PC-3 (cell line): ENCODE measurements around the gene ZNF117. TPM values are rescaled to one million over a fixed set of nuclear protein-coding genes. Genes with fewer than 3 reads are reported as not detected.

Source experiments
- ATAC-seq: fragments of 200-7000 bp; cut with Tn5 transposase; 2 replicates; pipeline ENCODE4 v1.9.1; 2020; ENCODE audit warnings: mild to moderate bottlenecking, moderate library complexity
- BruUV-seq: library from RNA; stranded (reverse); fragments of 400-500 nt; replicated peaks from 2 replicates; lab custom pipeline; 2021; lab: Mats Ljungman, UMichigan
- CTCF ChIA-PET: fragments of 300-600 bp; sonication (Branson Sonifier 250); formaldehyde crosslinking; loops from one replicate; lab custom pipeline; 2022; ENCODE audit warnings: antibody characterized with exemption; lab: Charles Lee
- POLR2A ChIA-PET: fragments of 300-600 bp; sonication (Branson Sonifier 250); formaldehyde crosslinking; loops from one replicate; lab custom pipeline; 2022; ENCODE audit warnings: antibody characterized with exemption; ENCODE audit not compliant: unreplicated experiment; lab: Charles Lee
- DNase-seq: peaks from one replicate; pipeline ENCODE4 v3.0.0-alpha.2; 2015
- H2AFZ ChIP-seq: fragments of 300-600 bp; sonication (generic); 2 replicates; pipeline ENCODE4 v1.6.0; 2016; ENCODE audit warnings: antibody characterized with exemption, low read length
- H3F3A ChIP-seq: fragments of 300-600 bp; sonication (generic); one replicate; pipeline ENCODE4 v1.6.0; 2017; ENCODE audit warnings: antibody characterized with exemption, low read length, control low read depth, mild to moderate bottlenecking; ENCODE audit not compliant: unreplicated experiment
- H3K27ac ChIP-seq: fragments of 300-600 bp; sonication (generic); 2 replicates; pipeline ENCODE4 v1.5.1; 2016; ENCODE audit warnings: mild to moderate bottlenecking, low read length
- H3K27me3 ChIP-seq: fragments of 300-600 bp; sonication (generic); 2 replicates; pipeline ENCODE4 v1.6.1; 2016; ENCODE audit warnings: low read length, mixed read lengths
- H3K36me3 ChIP-seq: fragments of 300-600 bp; sonication (generic); 2 replicates; pipeline ENCODE4 v1.6.1; 2016; ENCODE audit warnings: low read depth, mixed run types, low read length, mixed read lengths
- H3K4me1 ChIP-seq: fragments of 300-600 bp; sonication (generic); 2 replicates; pipeline ENCODE4 v1.5.1; 2016; ENCODE audit warnings: low read length; ENCODE audit not compliant: insufficient read depth
- H3K4me2 ChIP-seq: fragments of 300-600 bp; sonication (generic); 2 replicates; pipeline ENCODE4 v1.6.0; 2016; ENCODE audit warnings: low read length
- H3K4me3 ChIP-seq: fragments of 300-600 bp; sonication (generic); 2 replicates; pipeline ENCODE4 v1.5.1; 2016; ENCODE audit warnings: mild to moderate bottlenecking, low read length, mixed read lengths
- H3K79me2 ChIP-seq: fragments of 300-600 bp; sonication (generic); 2 replicates; pipeline ENCODE4 v1.6.1; 2017; ENCODE audit warnings: low read length, mixed read lengths
- H3K9ac ChIP-seq: fragments of 300-600 bp; sonication (generic); 2 replicates; pipeline ENCODE4 v1.6.0; 2016; ENCODE audit warnings: mild to moderate bottlenecking, low read length
- H3K9me2 ChIP-seq: fragments of 300-600 bp; sonication (generic); replicated peaks from 2 replicates; pipeline ENCODE4 v1.6.1; 2016; ENCODE audit warnings: mixed run types, low read length, mixed read lengths
- H3K9me3 ChIP-seq: fragments of 300-600 bp; sonication (generic); 2 replicates; pipeline ENCODE4 v1.6.1; 2016; ENCODE audit warnings: low read length, mixed read lengths
- H4K20me1 ChIP-seq: fragments of 300-600 bp; sonication (generic); 2 replicates; pipeline ENCODE4 v1.6.1; 2016; ENCODE audit warnings: low read length, mixed read lengths
- EZH2 ChIP-seq: fragments of 300-600 bp; sonication (generic); IDR thresholded peaks from one replicate; pipeline ENCODE4 v1.6.1; 2017; ENCODE audit warnings: antibody characterized with exemption, mild to moderate bottlenecking, low read length; ENCODE audit not compliant: unreplicated experiment
- EZH2phosphoT487 ChIP-seq: fragments of 300-600 bp; sonication (generic); IDR thresholded peaks from 2 replicates; pipeline ENCODE4 v1.6.1; 2018; ENCODE audit warnings: mild to moderate bottlenecking, antibody characterized with exemption, low read length, borderline replicate concordance
- intact Hi-C: fragments of 100-400 bp; cut with micrococcal nuclease; formaldehyde crosslinking; loops from 2 replicates; pipeline ENCODE4 v1.9.0; 2023
- total RNA-seq: library from RNA; depleted of rRNA; stranded (reverse); fragments of >200 nt; gene quantifications from 2 replicates; pipeline ENCODE4 v1.2.3, GENCODE V29; 2014
- TF ChIP-seq, protein P1 (sequence below): fragments of 300-600 bp; sonication (generic); conservative IDR thresholded peaks from 2 replicates; pipeline ENCODE4 v1.5.1; 2017; ENCODE audit warnings: antibody characterized with exemption, low read depth, mild to moderate bottlenecking, low read length

Gene ZNF117
- total RNA-seq, 1 experiment from 2014 or later: 1.9 TPM

DNA sequence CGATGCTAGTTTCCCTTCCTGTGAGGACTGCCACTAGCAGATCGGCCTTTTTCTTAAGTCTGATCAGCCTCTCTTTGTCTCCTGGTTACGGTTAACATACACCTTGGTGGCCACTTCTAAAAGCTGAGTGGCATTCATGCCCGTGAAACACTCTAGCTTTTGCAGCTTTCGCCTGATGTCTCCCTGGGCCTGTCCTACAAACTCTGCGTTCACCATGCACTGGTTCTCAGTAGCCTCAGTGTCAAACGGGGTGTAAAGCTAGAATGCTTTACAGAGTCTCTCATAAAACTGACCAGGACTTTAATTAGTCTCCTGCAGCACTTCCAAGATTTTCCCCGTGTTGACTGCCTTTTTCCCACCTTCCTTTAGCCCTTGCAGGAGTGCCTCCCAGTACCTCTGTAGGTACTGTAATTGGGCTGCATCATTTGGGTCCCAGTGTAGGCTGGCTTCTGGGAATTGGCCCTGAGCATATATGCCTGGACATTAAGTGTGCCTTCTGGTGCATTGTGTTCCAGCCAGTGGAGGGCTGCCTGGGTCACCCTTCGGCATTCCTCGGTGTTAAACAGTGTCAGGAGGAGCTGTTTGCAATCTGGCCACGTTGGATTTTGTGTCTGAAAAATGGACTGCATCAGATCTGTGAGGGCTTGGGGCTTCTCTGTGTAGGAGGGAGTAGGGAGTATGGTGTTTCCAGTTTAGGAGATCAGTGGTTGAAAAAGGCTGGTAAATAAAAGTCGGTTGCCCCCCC, 6.5 kb upstream of the ZNF117 start:
- peak overlapping the region; percentile 80 for H3K27ac ChIP-seq
- H3K27me3 ChIP-seq: no peaks in the 10 kb centered on the region
- POLR2A ChIA-PET: no interaction called here
- CTCF ChIA-PET: no interaction called here
- intact Hi-C loops: no loop called here
- no peak for ATAC-seq
- H3K79me2 ChIP-seq: peaks cover 17% of the 10 kb centered on the region
- H3K36me3 ChIP-seq: peaks cover 42% of the 10 kb centered on the region
- peaks cover 7% of the 10 kb centered on the region; the same call in 1 of the 2 replicates for H3K9me3 ChIP-seq
- no peak for DNase-seq
- no peaks in the 10 kb centered on the region for H3K9me2 ChIP-seq
- no TSS peak for BruUV-seq
- H3K4me2 ChIP-seq: peak overlapping the region; percentile 30; the same call in 1 of the 2 replicates
- TF ChIP-seq EZH2: no peak
- TF ChIP-seq, protein P1, sequence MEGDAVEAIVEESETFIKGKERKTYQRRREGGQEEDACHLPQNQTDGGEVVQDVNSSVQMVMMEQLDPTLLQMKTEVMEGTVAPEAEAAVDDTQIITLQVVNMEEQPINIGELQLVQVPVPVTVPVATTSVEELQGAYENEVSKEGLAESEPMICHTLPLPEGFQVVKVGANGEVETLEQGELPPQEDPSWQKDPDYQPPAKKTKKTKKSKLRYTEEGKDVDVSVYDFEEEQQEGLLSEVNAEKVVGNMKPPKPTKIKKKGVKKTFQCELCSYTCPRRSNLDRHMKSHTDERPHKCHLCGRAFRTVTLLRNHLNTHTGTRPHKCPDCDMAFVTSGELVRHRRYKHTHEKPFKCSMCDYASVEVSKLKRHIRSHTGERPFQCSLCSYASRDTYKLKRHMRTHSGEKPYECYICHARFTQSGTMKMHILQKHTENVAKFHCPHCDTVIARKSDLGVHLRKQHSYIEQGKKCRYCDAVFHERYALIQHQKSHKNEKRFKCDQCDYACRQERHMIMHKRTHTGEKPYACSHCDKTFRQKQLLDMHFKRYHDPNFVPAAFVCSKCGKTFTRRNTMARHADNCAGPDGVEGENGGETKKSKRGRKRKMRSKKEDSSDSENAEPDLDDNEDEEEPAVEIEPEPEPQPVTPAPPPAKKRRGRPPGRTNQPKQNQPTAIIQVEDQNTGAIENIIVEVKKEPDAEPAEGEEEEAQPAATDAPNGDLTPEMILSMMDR: no peak
- TF ChIP-seq EZH2phosphoT487: no peak
- no peak overlapping the region for H3K4me3 ChIP-seq
- H3F3A ChIP-seq: no peaks in the 10 kb centered on the region
- no peak overlapping the region for H3K9ac ChIP-seq
- peaks cover 26% of the 10 kb centered on the region for H3K4me1 ChIP-seq
- H4K20me1 ChIP-seq: no peaks in the 10 kb centered on the region
- no peak overlapping the region for H2AFZ ChIP-seq

DNA sequence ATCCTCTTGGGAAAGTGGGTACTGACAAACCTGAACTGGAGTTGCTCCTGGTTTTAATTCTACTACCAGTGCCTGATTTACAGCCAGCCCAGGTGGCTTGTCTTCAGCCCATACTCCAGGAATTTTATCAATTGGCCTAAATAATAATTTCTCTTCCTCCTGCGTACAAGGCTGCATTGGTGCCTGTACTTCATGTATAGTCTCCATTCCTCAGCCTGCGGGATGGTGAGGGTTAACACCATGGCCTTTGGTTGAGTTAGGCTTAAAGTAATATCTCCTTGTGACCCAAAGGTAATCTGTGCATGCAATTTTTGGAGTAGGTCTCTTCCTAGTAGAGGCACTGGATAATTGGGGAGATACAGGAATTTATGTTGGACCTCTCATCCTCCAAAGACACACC, 5.5 kb upstream of the ZNF117 start:
- peaks cover 3% of the 10 kb centered on the region; the same call in 1 of the 2 replicates for H3K9me3 ChIP-seq
- DNase-seq (no peak), ATAC-seq (no peak)
- peaks cover 6% of the 10 kb centered on the region for H3K79me2 ChIP-seq
- no peak overlapping the region for H3K4me2 ChIP-seq
- no TSS peak for BruUV-seq
- H3K4me3 ChIP-seq: no peak overlapping the region
- CTCF ChIA-PET: no interaction called here
- POLR2A ChIA-PET: no interaction called here
- H3K27ac ChIP-seq: no peak overlapping the region
- H3K27me3 ChIP-seq: no peaks in the 10 kb centered on the region
- H3K9me2 ChIP-seq: no peaks in the 10 kb centered on the region
- H4K20me1 ChIP-seq: no peaks in the 10 kb centered on the region
- intact Hi-C loops: no loop called here
- peaks cover 38% of the 10 kb centered on the region for H3K36me3 ChIP-seq
- TF ChIP-seq, protein P1: no peak
- no peak for TF ChIP-seq EZH2
- no peak for TF ChIP-seq EZH2phosphoT487
- no peaks in the 10 kb centered on the region for H3F3A ChIP-seq
- no peak overlapping the region for H2AFZ ChIP-seq
- no peak overlapping the region for H3K9ac ChIP-seq
- H3K4me1 ChIP-seq: peaks cover 26% of the 10 kb centered on the region

DNA sequence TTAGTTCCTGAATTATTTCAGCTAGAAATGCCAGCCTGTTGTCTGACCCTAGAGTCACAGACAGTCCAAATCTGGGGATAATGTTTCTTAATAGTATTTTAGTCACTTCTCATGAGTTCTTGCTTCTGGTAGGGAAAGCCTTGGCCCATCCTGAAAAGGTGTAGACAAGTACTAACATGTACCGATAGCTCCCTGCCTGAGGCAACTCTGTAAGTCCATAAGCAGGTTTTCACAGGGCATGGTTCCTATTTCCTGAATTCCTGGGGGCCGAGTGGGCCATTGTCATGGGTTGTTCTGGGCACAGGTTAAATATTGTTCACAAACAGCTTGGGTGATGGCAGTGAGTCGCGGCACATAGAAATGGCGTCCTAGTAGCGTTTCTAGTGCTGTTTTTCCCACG, 3.1 kb upstream of the ZNF117 start:
- POLR2A ChIA-PET: no interaction called here
- Histone ChIP-seq H3K9me2 (no peaks in the 10 kb centered on the region), H3K4me1 (peaks cover 14% of the 10 kb centered on the region), H3K9me3 (peaks cover 3% of the 10 kb centered on the region; the same call in 1 of the 2 replicates), H3K36me3 (peaks cover 25% of the 10 kb centered on the region), H3K4me2 (no peak overlapping the region), H3K27ac (no peak overlapping the region), H4K20me1 (no peaks in the 10 kb centered on the region), H2AFZ (no peak overlapping the region), H3K27me3 (no peaks in the 10 kb centered on the region), H3K9ac (no peak overlapping the region), H3K4me3 (no peak overlapping the region), H3K79me2 (no peaks in the 10 kb centered on the region), H3F3A (no peaks in the 10 kb centered on the region)
- no TSS peak for BruUV-seq
- DNase-seq: no peak
- intact Hi-C loops: no loop called here
- CTCF ChIA-PET: no interaction called here
- ATAC-seq: no peak
- TF ChIP-seq, protein P1: no peak
- no peak for TF ChIP-seq EZH2phosphoT487
- TF ChIP-seq EZH2: no peak
